ENCODE results near the gene PFKFB4. TPM values are rescaled to one million over a fixed set of nuclear protein-coding genes. Genes with fewer than 3 reads are reported as not detected.

PFKFB4 gene
- polyA plus RNA-seq, 1 experiment: 6.1 TPM

DNA sequence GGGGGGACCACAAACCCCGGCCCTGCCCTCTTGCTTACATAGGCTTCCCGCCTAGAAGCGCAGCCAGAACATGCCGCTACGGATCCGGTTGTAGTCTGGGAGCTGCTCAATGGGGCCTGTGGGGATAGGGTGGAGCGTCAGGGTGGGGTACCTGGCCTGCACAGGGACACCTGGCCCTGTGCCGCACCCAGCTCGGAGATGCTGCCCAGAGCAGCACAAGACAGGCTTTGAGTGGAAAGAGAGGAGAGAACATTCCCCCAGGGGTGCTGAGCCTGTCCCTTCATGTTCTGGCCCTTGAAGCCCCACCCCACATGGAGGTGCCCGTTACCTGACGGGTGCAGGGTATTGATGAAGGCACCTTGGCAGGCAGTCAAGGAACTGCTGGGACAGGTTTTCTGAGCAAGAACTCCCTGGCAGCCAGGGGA is 42.5 kb upstream of the PFKFB4 start:
- peak overlapping the region; percentile 17; the same call in 1 of the 2 replicates for H3K4me3 ChIP-seq (ENCODE audit: low read depth, low read length)
- H3K27ac ChIP-seq (ENCODE audit: low read depth, low read length): peak overlapping the region; percentile 99
- H3K9me3 ChIP-seq (ENCODE audit: control insufficient read depth, insufficient read depth, low read length): no peaks in the 10 kb centered on the region; the same call in 1 of the 2 replicates
- no peaks in the 10 kb centered on the region for H3K27me3 ChIP-seq (ENCODE audit: control insufficient read depth, insufficient read depth, low read length)
- POLR2A ChIA-PET: interaction anchor here (0.7 to 1.7 kb wide), 5 partner anchors 36 to 153 kb away, joined by 3 to 14 read pairs (median 4); partner anchors contain the start of genes ATRIP, CELSR3, PFKFB4 and SLC26A6
- DNase-seq (ENCODE audit: low read depth, low spot score): no peak
- CTCF ChIA-PET: interaction anchor here (1.0 kb wide), 1 partner anchor 36 kb away, joined by 3 read pairs; the partner anchor contains the start of gene SLC26A6
- TF ChIP-seq CTCF (IDR thresholded peaks at IDR 0.05; ENCODE audit: low read depth, low read length): no peak

DNA sequence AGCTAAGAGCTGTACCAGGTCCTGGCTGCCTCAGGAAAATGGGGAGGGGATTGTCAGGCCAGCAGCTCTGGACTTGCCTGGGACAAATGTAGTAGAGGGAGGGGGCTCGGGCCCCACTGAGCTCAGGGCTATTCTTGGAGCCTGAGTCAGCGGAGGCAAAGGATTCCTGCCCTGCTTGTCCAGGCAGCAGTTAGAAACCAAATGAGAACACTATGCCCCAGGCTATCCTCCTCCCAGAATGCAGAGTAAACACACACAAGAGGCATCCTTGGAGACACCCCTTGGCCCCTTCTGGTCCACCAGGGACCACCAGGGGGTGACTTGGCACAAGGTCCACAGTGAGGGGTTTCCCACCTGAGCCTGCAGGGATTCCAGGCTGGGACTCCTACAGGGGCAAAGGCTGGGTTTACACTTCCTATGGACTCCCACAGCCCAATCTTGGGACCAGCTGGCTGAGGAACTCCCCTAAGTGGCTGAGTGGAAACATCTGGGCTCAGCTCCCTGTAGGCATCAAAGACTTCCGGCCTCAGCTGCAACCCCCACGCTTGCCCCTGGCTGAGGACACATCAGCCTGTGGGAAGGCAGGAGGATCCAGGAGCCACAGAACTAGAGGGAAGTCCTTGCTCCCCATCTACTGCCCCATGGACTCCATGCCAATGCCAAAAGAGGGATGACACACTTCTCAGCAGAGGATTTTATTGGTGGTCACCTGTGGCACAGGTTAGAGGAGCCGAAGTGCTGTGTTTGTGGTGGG is 41.9 kb upstream of the PFKFB4 start:
- Histone ChIP-seq H3K4me3 (ENCODE audit: low read depth, low read length) (peak overlapping the region; percentile 17; the same call in 1 of the 2 replicates), H3K27ac (ENCODE audit: low read depth, low read length) (peak overlapping the region; percentile 99), H3K9me3 (ENCODE audit: control insufficient read depth, insufficient read depth, low read length) (no peaks in the 10 kb centered on the region; the same call in 1 of the 2 replicates), H3K27me3 (ENCODE audit: control insufficient read depth, insufficient read depth, low read length) (no peaks in the 10 kb centered on the region)
- no peak for TF ChIP-seq CTCF (IDR thresholded peaks at IDR 0.05; ENCODE audit: low read depth, low read length)
- ChIA-PET CTCF (interaction anchor here (0.6 to 1.3 kb wide), 3 partner anchors 11 to 40 kb away, joined by 3 to 4 read pairs (median 3); partner anchors contain the start of genes SLC26A6 and UQCRC1), POLR2A (interaction anchor here (0.6 to 2.1 kb wide), 11 partner anchors 14 to 309 kb away, joined by 3 to 17 read pairs (median 4); partner anchors contain the start of genes ATRIP, CELSR3, PFKFB4 and SLC26A6)
- peak; percentile 90 for DNase-seq (ENCODE audit: low read depth, low spot score)

GRCh38 chr3:48597408-48597800 is 40.8 kb upstream of the PFKFB4 start:
- Histone ChIP-seq H3K27ac (ENCODE audit: low read depth, low read length) (peak overlapping the region; percentile 99), H3K9me3 (ENCODE audit: control insufficient read depth, insufficient read depth, low read length) (no peaks in the 10 kb centered on the region; the same call in 1 of the 2 replicates), H3K27me3 (ENCODE audit: control insufficient read depth, insufficient read depth, low read length) (no peaks in the 10 kb centered on the region), H3K4me3 (ENCODE audit: low read depth, low read length) (no peak overlapping the region)
- ChIA-PET CTCF (interaction anchor here (1.3 kb wide), 1 partner anchor 38 kb away, joined by 4 read pairs; no protein-coding TSS in a partner anchor), POLR2A (interaction anchor here (1.0 to 2.1 kb wide), 3 partner anchors 37 to 66 kb away, joined by 3 to 10 read pairs (median 6); partner anchors contain the start of genes CELSR3 and SLC26A6)
- no peak for DNase-seq (ENCODE audit: low read depth, low spot score)
- no peak for TF ChIP-seq CTCF (IDR thresholded peaks at IDR 0.05; ENCODE audit: low read depth, low read length)

DNA sequence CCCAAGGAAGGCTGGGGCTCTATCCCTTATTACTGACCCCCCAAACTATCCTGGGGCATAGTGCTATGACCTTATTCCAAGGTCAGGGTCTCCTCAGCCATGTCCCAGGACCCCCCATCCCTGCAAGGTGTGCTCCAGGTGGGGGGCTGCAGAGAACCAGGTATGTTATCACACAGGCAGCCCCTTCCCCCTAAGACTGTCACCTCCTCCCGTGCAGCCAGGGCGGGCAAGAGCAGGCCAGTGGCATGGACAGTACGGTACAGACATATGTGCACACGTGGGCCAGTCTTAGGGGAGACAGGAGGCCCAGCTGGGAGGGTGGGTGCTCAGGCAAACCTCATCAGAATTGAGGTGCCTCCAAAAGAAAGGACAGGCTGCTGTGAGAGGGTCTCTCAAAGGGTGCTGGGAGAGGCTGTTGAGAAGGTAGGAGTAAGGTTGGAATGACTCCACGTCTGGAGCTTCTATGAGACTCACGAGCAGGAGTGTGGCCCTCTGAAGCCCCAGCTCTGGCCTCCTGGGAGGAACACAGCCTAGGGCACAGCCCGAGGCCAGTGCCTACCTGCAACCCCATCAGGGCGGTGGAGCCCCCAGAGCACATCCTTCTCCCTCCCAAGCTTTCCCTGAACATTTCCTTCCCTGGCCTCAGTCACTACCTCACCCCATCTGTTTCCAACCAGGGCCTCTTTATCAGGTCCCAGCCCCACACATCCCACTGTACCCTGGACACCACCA is 40.2 kb upstream of the PFKFB4 start:
- Histone ChIP-seq H3K4me3 (ENCODE audit: low read depth, low read length) (no peak overlapping the region), H3K27ac (ENCODE audit: low read depth, low read length) (peak overlapping the region; percentile 99), H3K27me3 (ENCODE audit: control insufficient read depth, insufficient read depth, low read length) (no peaks in the 10 kb centered on the region), H3K9me3 (ENCODE audit: control insufficient read depth, insufficient read depth, low read length) (no peaks in the 10 kb centered on the region; the same call in 1 of the 2 replicates)
- no peak for TF ChIP-seq CTCF (IDR thresholded peaks at IDR 0.05; ENCODE audit: low read depth, low read length)
- POLR2A ChIA-PET: interaction anchor here (1.8 to 2.1 kb wide), 2 partner anchors 36 to 39 kb away, joined by 6 to 10 read pairs; partner anchors contain the start of gene SLC26A6
- CTCF ChIA-PET: interaction anchor here (1.3 kb wide), 1 partner anchor 38 kb away, joined by 4 read pairs; no protein-coding TSS in a partner anchor
- DNase-seq (ENCODE audit: low read depth, low spot score): no peak
